Thyroid gland (tissue), 4 donors: ENCODE measurements around the gene KRTAP12-1. TPM values are rescaled to one million over a fixed set of nuclear protein-coding genes. Genes with fewer than 3 reads are reported as not detected.

Experiments
- DNase-seq, 2 donors: peaks; one replicate each; pipeline ENCODE4 v3.0.0-alpha.2; 2019
- H3K27ac ChIP-seq, 3 donors: fragments of 200-600 bp; sonication (generic); 1 replicate in 2 of 3; 2 replicates in 1 of 3; pipeline ENCODE4 v1.5.1; 2016 to 2019; ENCODE audit warnings: mild to moderate bottlenecking in 1 of 3, moderate library complexity in 1 of 3
- H3K27me3 ChIP-seq: fragments of 200-600 bp; sonication (generic); one replicate; pipeline ENCODE4 v1.5.1; 2019
- H3K36me3 ChIP-seq, 2 donors: fragments of 200-600 bp; sonication (generic); one replicate each; pipeline ENCODE4 v1.5.1; 2016 to 2019
- H3K4me1 ChIP-seq, 2 donors: fragments of 200-600 bp; sonication (generic); one replicate each; pipeline ENCODE4 v1.5.1; 2017 to 2019
- H3K4me3 ChIP-seq, 3 donors: fragments of 200-600 bp; sonication (generic); replicated peaks in 1 of 3; 1 replicate in 2 of 3; 2 replicates in 1 of 3; pipeline ENCODE4 v1.5.1; 2016; ENCODE audit warnings: mild to moderate bottlenecking in 1 of 3
- H3K9me3 ChIP-seq: fragments of 200-600 bp; sonication (generic); one replicate; pipeline ENCODE4 v1.5.1; 2017
- POLR2A ChIP-seq, 2 donors: fragments of 450-650 bp; IDR thresholded peaks; one replicate each; pipeline ENCODE4 v1.6.1; 2017; ENCODE audit warnings: antibody characterized with exemption in 2 of 2, mild to moderate bottlenecking in 2 of 2, moderate library complexity in 1 of 2
- WGBS, 2 donors: methylation state at CpG; one replicate each; pipeline ENCODE4 v1.1.5; 2017; 5-methylcytosine and 5-hydroxymethylcytosine counted together
- intact Hi-C: fragments of 100-400 bp; cut with DNase I; formaldehyde crosslinking; loops from one replicate; pipeline ENCODE4 v1.15.1; 2023
- total RNA-seq, 4 donors: library from RNA; depleted of rRNA; stranded (reverse); fragments of >200 nt; gene quantifications; one replicate each; pipeline ENCODE4 v1.2.3, GENCODE V29; 2016
- TF ChIP-seq, protein P1 (sequence below), 6 experiments: fragments of 200-600 bp in 3 of 6; fragments of 450-650 bp in 3 of 6; sonication (generic) in 3 of 6; IDR thresholded peaks; one replicate each; pipeline ENCODE4 v1.5.1; 2016 to 2019; ENCODE audit warnings: antibody characterized with exemption in 6 of 6, mild to moderate bottlenecking in 2 of 6, inconsistent platforms in 1 of 6, moderate library complexity in 1 of 6

The KRTAP12-1 gene
- total RNA-seq, 4 donors from 2014 or later: 0.78 TPM; not detected in 3

DNA sequence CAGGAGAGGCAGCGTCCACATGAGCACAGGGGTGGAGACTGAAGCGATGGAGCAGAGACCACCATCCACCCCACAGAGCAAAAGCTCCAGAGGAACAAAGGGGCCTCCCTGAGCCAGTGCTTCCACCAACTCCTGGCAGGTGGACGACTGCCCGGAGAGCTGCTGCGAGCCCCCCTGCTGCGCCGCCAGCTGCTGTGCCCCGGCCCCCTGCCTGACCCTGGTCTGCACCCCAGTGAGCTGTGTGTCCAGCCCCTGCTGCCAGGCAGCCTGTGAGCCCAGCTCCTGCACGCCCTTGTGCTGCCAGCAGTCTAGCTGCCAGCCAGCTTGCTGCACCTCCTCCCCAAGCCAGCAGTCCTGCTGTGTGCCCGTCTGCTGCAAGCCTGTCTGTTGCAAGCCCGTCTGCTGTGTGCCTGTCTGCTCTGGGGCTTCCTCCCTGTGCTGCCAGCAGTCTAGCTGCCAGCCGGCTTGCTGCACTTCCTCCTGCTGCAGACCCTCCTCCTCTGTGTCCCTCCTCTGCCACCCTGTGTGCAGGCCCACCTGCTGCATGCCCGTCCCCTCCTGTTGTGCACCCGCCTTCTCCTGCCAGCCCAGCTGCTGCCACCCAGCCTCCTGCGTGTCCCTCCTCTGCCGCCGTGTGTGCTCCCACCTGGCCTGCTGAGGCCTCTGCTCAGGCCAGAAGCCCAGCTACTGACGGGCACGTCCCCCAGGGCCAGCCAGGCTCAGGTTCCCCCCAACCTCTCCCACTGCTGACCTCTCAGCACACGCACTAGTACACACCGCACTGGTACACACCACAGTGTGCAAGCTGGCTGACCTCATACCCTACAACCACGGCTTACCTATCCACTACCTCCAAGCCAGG, 20.4 kb upstream of the KRTAP12-1 start:
- intact Hi-C loops: no loop called here
- peaks cover 0 to under 1% of the 10 kb centered on the region in 2 donors for H3K4me1 ChIP-seq
- 85 to 90% methylated on average over 11 to 20 of the region's 22 CpGs for WGBS, 2 donors
- TF ChIP-seq, protein P1, sequence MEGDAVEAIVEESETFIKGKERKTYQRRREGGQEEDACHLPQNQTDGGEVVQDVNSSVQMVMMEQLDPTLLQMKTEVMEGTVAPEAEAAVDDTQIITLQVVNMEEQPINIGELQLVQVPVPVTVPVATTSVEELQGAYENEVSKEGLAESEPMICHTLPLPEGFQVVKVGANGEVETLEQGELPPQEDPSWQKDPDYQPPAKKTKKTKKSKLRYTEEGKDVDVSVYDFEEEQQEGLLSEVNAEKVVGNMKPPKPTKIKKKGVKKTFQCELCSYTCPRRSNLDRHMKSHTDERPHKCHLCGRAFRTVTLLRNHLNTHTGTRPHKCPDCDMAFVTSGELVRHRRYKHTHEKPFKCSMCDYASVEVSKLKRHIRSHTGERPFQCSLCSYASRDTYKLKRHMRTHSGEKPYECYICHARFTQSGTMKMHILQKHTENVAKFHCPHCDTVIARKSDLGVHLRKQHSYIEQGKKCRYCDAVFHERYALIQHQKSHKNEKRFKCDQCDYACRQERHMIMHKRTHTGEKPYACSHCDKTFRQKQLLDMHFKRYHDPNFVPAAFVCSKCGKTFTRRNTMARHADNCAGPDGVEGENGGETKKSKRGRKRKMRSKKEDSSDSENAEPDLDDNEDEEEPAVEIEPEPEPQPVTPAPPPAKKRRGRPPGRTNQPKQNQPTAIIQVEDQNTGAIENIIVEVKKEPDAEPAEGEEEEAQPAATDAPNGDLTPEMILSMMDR (IDR thresholded peaks at IDR 0.05): no peak
- TF ChIP-seq POLR2A (IDR thresholded peaks at IDR 0.05): no peak
- peaks cover 4% of the 10 kb centered on the region for H3K27me3 ChIP-seq
- H3K36me3 ChIP-seq: no peaks in the 10 kb centered on the region
- H3K27ac ChIP-seq: no peak overlapping the region
- no peak for DNase-seq
- H3K4me3 ChIP-seq: no peak overlapping the region
- no peaks in the 10 kb centered on the region for H3K9me3 ChIP-seq

DNA sequence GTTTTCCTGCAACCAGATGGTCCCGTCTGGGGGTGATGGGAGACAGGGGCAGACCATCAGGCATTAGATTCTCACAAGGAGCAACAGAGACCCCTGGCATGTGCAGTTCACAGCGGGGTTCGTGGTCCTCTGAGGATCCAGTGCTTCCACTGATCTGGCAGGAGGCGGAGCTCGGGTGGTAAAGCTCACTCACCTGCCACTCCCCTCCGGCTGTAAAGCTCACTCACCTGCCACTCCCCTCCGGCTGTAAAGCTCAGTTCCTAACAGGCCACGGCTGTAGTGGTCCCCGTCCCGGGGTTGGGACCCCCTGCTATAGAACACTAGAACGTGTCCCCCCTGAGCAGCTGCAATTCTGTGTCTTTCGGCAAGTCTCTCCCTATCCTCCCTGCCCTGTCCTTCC, 19.6 kb upstream of the KRTAP12-1 start:
- Histone ChIP-seq H3K36me3 (no peaks in the 10 kb centered on the region), H3K4me1 (no peaks in the 10 kb centered on the region), H3K9me3 (no peaks in the 10 kb centered on the region), H3K27ac (no peak overlapping the region), H3K4me3 (no peak overlapping the region), H3K27me3 (peaks cover 4% of the 10 kb centered on the region)
- intact Hi-C loops: no loop called here
- WGBS, 2 donors: 59 to 70% methylated on average over 10 to 12 of the region's 12 CpGs
- TF ChIP-seq POLR2A (IDR thresholded peaks at IDR 0.05): no peak
- TF ChIP-seq, protein P1 (IDR thresholded peaks at IDR 0.05): no peak
- DNase-seq: no peak

DNA sequence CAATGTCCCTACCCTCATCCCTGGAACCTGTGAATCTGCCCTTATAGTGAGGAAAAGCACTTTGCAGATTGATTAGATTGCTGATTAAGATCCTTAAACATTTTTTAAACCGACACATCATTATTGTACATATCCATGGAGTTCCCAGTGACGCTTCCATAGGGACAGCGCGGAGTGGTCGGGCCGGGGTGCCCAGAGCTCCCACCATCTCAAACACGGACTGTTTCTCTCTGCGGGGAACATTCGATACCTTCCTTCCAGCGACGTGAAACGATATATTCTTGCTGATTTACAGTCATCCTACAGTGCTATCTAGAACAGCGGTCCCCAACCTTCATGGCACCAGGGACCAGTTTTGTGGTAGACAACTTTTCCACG, 19.0 kb upstream of the KRTAP12-1 start:
- no peak for TF ChIP-seq POLR2A (IDR thresholded peaks at IDR 0.05)
- TF ChIP-seq, protein P1 (IDR thresholded peaks at IDR 0.05): no peak
- DNase-seq: no peak
- H3K27me3 ChIP-seq: peaks cover under 1% of the 10 kb centered on the region
- no peak overlapping the region for H3K27ac ChIP-seq
- no peak overlapping the region for H3K4me3 ChIP-seq
- no peaks in the 10 kb centered on the region for H3K4me1 ChIP-seq
- intact Hi-C loops: no loop called here
- H3K9me3 ChIP-seq: no peaks in the 10 kb centered on the region
- H3K36me3 ChIP-seq: no peaks in the 10 kb centered on the region
- WGBS, 2 donors: 87% methylated on average over 14 of the region's 14 CpGs

DNA sequence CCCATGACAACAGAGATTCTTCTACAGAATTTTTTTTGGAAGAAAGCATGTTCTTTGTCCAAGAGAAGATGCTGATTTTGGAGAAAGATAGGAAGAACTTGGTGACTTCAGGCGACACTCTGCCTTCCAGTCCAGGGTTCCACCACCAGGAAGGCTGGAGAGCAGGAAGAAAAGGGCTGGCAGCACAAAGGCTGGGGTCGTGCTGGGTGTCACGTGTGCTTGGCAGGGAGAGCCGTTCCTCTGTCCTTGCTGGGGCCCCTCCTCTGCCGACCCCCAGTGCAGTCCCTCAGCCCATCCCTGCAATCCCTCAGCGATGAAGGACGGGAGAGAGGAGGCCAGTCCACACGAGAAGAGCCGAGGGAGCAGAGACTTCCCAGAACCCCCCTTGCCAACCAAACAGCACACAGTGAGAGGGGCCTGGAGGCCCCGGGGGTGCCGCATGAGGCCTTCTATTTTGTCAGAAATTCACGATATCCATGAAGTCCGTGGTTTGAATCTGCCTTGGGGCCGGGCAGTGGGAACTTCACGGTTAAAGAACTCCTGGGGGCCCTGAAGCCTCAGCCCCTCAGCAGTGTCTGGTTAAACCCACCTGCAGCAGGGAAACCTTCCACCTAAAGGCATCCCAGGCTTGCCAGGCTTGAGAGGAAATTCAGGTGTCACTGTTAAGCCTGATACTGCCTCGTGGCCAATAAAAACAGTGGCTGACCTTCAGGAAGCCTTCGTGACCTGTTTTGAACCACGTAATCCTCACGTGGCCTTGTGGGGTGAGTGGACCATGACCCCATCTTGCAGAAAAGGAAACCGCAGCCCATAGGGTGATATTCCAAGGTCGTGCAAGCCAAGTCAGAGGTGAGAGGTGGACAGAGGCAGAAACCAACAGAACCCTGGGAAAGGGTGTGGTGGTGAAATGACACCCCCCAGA, 18.4 kb upstream of the KRTAP12-1 start:
- H3K9me3 ChIP-seq: no peaks in the 10 kb centered on the region
- no peak overlapping the region for H3K4me3 ChIP-seq
- TF ChIP-seq, protein P1 (IDR thresholded peaks at IDR 0.05): no peak
- no peak for TF ChIP-seq POLR2A (IDR thresholded peaks at IDR 0.05)
- H3K4me1 ChIP-seq: no peaks in the 10 kb centered on the region
- no peaks in the 10 kb centered on the region for H3K36me3 ChIP-seq
- H3K27me3 ChIP-seq: no peaks in the 10 kb centered on the region
- DNase-seq: no peak
- 72 to 76% methylated on average over 18 of the region's 21 CpGs for WGBS, 2 donors
- intact Hi-C loops: no loop called here
- H3K27ac ChIP-seq: no peak overlapping the region
